LHCN-M2 (cell line): ENCODE measurements around the gene ABCB11. TPM values are rescaled to one million over a fixed set of nuclear protein-coding genes. Genes with fewer than 3 reads are reported as not detected.
"Not testable (repeated sequence)": the region's sequence is repeated elsewhere in the genome, so short reads cannot be mapped to it uniquely, and the experiment has no call there.

Source experiments
- DNase-seq: peaks from one replicate; pipeline ENCODE4 v3.0.0-alpha.2; 2012; ENCODE audit warnings: low read depth
- total RNA-seq: library from RNA; depleted of rRNA; stranded (reverse); fragments of >200 nt; gene quantifications from 2 replicates; pipeline ENCODE4 v1.2.3, GENCODE V29; 2014

The ABCB11 gene
- total RNA-seq, 1 experiment from 2014 or later: not detected

GRCh38 chr2:168935810-168936581 lies 95.1 kb downstream of the ABCB11 start:
- DNase-seq: peak; percentile 81

GRCh38 chr2:168934826-168935225 lies 96.3 kb downstream of the ABCB11 start:
- DNase-seq: no peak

GRCh38 chr2:168932174-168932573 lies 99.0 kb downstream of the ABCB11 start:
- DNase-seq: not testable (repeated sequence)

- no peak for DNase-seq
These were observed 100.9 kb downstream of the ABCB11 start for GRCh38 chr2:168930242-168930641.

GRCh38 chr2:168929031-168929430 lies 102.1 kb downstream of the ABCB11 start:
- no peak for DNase-seq

- no peak for DNase-seq
These were observed 102.9 kb downstream of the ABCB11 start for GRCh38 chr2:168928113-168928831.

GRCh38 chr2:168926621-168927386 lies 104.3 kb downstream of the ABCB11 start:
- peak; percentile 25 for DNase-seq

- DNase-seq: peak; percentile 35
These were observed 110.5 kb downstream of the ABCB11 start for GRCh38 chr2:168920504-168921157.

- no peak for DNase-seq
These were observed 114.8 kb downstream of the ABCB11 start for GRCh38 chr2:168916331-168916675.

GRCh38 chr2:168915441-168916330 lies 115.4 kb downstream of the ABCB11 start:
- no peak for DNase-seq

- DNase-seq: no peak
These were observed 117.6 kb downstream of the ABCB11 start for GRCh38 chr2:168913495-168913894.

GRCh38 chr2:168912901-168913369 lies 118.2 kb downstream of the ABCB11 start:
- DNase-seq: peak; percentile 87

GRCh38 chr2:168912466-168912865 lies 118.7 kb downstream of the ABCB11 start:
- no peak for DNase-seq

- no peak for DNase-seq
These were observed 120.8 kb downstream of the ABCB11 start for GRCh38 chr2:168910330-168910729.

- no peak for DNase-seq
These were observed 123.0 kb downstream of the ABCB11 start for GRCh38 chr2:168907940-168908662.

- DNase-seq: no peak
These were observed 126.8 kb downstream of the ABCB11 start for GRCh38 chr2:168904358-168904757.

- no peak for DNase-seq
These were observed 127.2 kb downstream of the ABCB11 start for GRCh38 chr2:168903888-168904287.

- no peak for DNase-seq
These were observed 130.1 kb downstream of the ABCB11 start, which contains the start of gene G6PC2 for GRCh38 chr2:168901003-168901402. Gene G6PC2, plus strand, starts transcription at chr2:168901291. Its CDS starts 41 bp downstream, at chr2:168901332.

- DNase-seq: no peak
These were observed 133.7 kb downstream of the ABCB11 start for GRCh38 chr2:168897449-168897848.

- no peak for DNase-seq
These were observed 134.3 kb downstream of the ABCB11 start for GRCh38 chr2:168896783-168897182.
